Esophagus (tissue), 2 donors: ENCODE measurements around the gene LRRC3. TPM values are rescaled to one million over a fixed set of nuclear protein-coding genes. Genes with fewer than 3 reads are reported as not detected.

Source experiments
- H3K27ac ChIP-seq, 2 donors: one replicate each; pipeline ENCODE4 v1.5.1; 2013; ENCODE audit warnings: low read depth in 2 of 2, mild to moderate bottlenecking in 2 of 2, inconsistent platforms in 1 of 2, low read length in 1 of 2, moderate library complexity in 1 of 2
- H3K27me3 ChIP-seq, 2 donors: one replicate each; pipeline ENCODE4 v1.6.1; 2013; ENCODE audit warnings: low read length in 2 of 2, control low read depth in 1 of 2, mild to moderate bottlenecking in 1 of 2; ENCODE audit not compliant: insufficient read depth in 2 of 2, control insufficient read depth in 1 of 2
- H3K36me3 ChIP-seq, 2 donors: one replicate each; pipeline ENCODE4 v1.6.1; 2013; ENCODE audit warnings: low read length in 1 of 2; ENCODE audit not compliant: control insufficient read depth in 2 of 2, insufficient read depth in 2 of 2
- H3K4me1 ChIP-seq, 2 donors: one replicate each; pipeline ENCODE4 v1.6.1; 2013; ENCODE audit warnings: low read length in 1 of 2; ENCODE audit not compliant: control insufficient read depth in 2 of 2, insufficient read depth in 2 of 2
- H3K4me3 ChIP-seq, 2 donors: one replicate each; pipeline ENCODE4 v1.5.1; 2013; ENCODE audit warnings: low read length in 2 of 2, mild to moderate bottlenecking in 2 of 2, low read depth in 1 of 2, moderate library complexity in 1 of 2
- H3K9me3 ChIP-seq, 2 donors: one replicate each; pipeline ENCODE4 v1.6.1; 2013; ENCODE audit warnings: mild to moderate bottlenecking in 2 of 2, low read depth in 1 of 2, low read length in 1 of 2, moderate library complexity in 1 of 2; ENCODE audit not compliant: control insufficient read depth in 2 of 2, insufficient read depth in 1 of 2
- WGBS, 2 donors: extraction: QIAGEN DNeasy Blood & Tissue Kit; methylation state at CpG; one replicate each; pipeline ENCODE4 v1.1.7; 2013; 5-methylcytosine and 5-hydroxymethylcytosine counted together
- polyA plus RNA-seq, 2 donors: library from polyadenylated mRNA; stranded (reverse); fragments of 200-250 nt; gene quantifications; one replicate each; pipeline ENCODE4 v1.2.3, GENCODE V29; 2013
- donor health status: healthy with polysubstance abuse.
- donor health status: Bipolar disorder and iron deficiency.

Gene LRRC3
- polyA plus RNA-seq, 2 donors, result 0.63 to 0.93 TPM

DNA sequence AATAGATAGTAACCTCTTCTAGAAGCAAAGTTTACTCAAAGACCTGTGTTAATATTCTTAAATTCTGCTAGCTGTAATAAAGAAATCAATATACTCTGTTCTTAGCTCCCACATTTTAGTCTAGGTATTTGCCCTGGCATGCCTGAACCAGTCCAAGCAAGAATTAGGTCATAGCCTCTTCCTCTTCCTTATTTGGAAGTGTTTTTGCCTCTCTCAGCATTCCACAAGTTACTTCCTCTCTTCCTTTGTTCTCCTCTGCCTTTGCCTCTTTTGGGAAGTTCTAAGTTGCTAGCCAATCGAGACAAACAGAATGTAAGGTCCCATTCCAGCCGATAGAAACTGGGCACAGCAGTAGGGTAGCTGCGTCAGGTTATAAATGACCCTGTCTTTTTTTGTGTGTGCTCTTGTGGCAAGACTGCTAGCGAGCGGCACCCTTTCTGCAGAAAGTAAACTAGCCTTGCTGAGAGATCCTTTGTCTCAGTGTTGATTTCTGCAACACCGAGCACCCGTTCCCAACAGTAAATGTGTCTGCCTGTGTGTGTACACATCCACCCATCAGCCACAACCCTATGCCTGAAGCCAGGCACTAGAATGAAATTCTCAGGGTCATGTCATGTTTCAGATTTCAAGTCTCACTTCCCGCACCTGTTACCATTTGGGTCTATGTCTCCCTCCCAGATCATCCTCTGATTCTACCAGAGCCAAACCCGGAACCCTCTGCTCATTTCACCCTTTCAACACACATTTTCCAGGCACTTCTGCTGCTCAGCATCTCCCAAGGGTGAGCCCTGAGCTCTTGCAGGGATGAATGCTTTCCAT lies 37.5 kb downstream of the LRRC3 start:
- no peak overlapping the region for H3K27ac ChIP-seq
- WGBS, 2 donors, result 91 to 94% methylated on average over 9 of the region's 9 CpGs

DNA sequence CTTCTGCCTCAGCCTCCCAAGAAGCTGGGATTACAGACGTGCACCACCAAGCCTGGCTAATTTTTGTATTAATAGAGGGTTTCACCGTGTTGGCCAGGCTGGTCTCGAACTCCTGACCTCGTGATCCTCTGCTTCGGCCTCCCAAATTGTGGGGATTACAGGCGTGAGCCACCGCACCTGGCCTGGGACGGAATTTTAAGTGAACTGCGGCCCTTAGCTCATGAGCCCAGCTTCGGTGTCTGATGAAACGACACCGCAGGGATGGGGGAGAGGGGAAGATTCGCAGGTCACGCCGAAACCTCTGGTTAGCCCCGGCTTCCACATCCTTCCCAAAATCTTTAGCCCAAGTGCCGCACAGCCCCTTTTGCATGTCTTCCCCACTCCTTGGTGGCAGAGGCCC lies 39.1 kb downstream of the LRRC3 start:
- Histone ChIP-seq H3K4me1 (no peaks in the 10 kb centered on the region), H3K27ac (no peak overlapping the region), H3K27me3 (no peaks in the 10 kb centered on the region), H3K36me3 (no peaks in the 10 kb centered on the region), H3K4me3 (no peak overlapping the region), H3K9me3 (peaks cover 6 to 18% of the 10 kb centered on the region in 2 donors)
- WGBS, 2 donors, result 93 to 94% methylated on average over 17 of the region's 17 CpGs

More for the DNA sequence above, 37.5 kb downstream of the LRRC3 start:
- no peaks in the 10 kb centered on the region for H3K4me1 ChIP-seq
- H3K27me3 ChIP-seq, result no peaks in the 10 kb centered on the region
- H3K4me3 ChIP-seq, result no peak overlapping the region
- no peaks in the 10 kb centered on the region for H3K36me3 ChIP-seq
- H3K9me3 ChIP-seq, result peaks cover 6 to 18% of the 10 kb centered on the region in 2 donors

DNA sequence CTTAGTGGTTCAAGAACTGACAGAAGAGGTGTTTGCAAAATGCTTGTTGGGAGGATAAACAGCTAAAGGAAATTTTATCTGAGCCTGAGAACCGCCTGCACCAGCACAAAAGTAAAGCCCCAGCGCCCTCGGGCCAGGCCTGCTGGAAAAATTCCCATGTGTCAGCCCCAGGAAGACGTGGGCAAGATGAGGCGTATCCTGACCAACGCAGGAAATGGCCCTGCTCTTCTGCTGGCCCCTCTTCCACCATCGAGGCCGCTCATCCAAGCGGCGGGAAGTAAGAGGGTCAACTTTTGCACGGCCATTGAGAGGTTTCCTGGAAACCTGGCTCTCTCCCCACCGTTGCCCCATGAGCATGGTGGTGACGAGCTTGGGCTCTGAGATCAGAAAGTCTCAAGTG lies 39.6 kb downstream of the LRRC3 start:
- H3K27me3 ChIP-seq, result no peaks in the 10 kb centered on the region
- no peak overlapping the region for H3K4me3 ChIP-seq
- no peaks in the 10 kb centered on the region for H3K4me1 ChIP-seq
- 77% methylated on average over 13 of the region's 13 CpGs for WGBS, 2 donors
- H3K27ac ChIP-seq, result no peak overlapping the region
- H3K36me3 ChIP-seq, result no peaks in the 10 kb centered on the region
- peaks cover 6 to 18% of the 10 kb centered on the region in 2 donors for H3K9me3 ChIP-seq

DNA sequence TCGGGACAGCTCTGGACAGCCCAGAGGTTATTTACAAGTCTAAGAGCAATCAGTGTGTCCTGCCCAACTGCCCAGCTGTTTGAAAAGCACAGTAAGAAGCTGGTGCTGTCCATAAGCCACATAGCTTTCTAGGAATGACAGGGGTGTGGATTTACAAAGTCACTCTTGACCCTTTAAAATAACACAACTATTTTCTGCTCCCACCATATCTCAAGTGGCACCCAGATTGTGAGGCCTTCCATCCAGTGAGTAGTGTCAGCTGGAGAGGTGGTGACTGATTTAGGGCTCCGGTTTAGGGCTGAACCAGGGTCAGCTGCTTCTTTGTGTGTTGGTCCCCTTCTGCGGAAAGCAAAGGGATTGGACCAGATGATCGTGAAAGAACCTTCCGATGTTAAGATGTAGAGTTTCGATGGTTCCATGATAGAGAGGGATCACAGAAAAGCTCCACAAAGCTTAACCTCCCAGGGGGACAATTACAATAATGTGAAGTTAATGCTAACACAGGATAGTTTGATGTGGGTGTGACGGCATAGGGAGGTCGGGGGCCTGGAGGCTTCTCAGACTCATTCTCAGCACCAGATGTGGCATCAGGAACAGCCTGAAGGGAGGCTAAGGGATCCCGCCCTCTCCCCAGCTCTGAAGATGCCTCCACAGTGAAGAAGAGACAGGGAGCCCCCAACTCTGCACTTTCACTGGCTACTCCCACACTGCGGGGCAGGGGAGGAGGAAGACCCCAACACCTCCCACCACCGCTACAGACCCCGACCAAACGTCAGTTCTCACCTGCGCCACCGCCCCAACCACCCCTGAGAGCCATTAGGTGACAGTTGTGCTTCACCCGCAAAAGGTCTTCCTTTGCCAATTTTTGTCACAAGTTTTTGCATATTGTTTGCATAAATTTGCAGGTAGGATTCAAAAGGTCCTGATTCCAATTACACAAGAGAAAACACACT lies 40.6 kb downstream of the LRRC3 start:
- 86 to 88% methylated on average over 16 of the region's 16 CpGs for WGBS, 2 donors
- no peaks in the 10 kb centered on the region for H3K27me3 ChIP-seq

DNA sequence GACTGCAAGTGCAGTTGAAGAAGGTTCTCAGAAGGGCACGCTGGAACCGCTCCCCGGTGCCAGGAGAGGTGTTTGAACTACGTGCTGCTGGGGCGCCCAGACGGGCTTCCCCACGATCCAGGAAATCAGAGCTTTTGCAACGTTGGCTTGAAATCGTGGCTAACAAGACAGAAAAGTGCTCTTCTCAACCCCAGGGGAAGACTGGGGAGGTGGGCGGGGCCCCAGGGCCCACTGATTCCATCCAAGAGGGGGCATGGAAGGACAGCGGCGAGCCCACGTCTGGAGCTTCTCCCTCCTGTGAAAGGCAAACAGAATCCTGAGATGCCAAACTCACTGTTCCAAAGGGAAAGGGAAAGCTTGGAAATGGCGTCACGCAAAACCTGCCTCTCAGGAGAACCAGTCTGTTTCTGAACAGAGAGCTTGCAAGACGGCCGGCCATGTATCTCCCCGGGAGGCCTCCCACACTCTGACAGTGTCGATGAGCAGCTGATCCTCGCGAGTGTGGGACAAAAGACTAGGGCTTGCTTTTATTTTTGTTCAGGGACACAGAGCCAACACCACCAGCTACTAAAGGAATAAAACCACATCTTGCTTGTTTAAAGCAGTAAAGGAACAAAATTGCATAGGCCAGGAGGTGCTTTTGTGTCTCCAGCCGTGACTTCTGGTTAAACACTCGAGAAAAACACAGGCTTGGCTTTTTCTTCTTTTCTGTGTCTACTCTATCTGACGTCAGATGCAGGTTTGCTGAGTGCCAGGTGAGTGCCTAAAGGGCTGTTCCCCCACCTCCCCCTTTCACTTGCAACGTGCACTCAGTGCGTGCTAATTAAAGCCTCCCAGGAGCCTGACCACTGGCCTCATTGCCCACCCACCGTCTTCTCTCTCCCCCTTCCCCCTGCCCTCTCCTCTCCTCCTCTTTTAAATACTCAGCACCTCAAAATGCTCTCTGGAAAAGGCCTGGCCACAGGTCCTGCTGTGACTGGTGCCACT lies 41.5 kb downstream of the LRRC3 start:
- peaks cover 6 to 18% of the 10 kb centered on the region in 2 donors for H3K9me3 ChIP-seq
- WGBS, 2 donors, result 51 to 56% methylated on average over 27 of the region's 27 CpGs
- H3K27me3 ChIP-seq, result no peaks in the 10 kb centered on the region
- H3K36me3 ChIP-seq, result no peaks in the 10 kb centered on the region
- H3K4me1 ChIP-seq, result no peaks in the 10 kb centered on the region
- no peak overlapping the region for H3K4me3 ChIP-seq
- peak overlapping the region in 1 of 2 donors; percentile 7 for H3K27ac ChIP-seq

More for the DNA sequence above, 40.6 kb downstream of the LRRC3 start:
- no peak overlapping the region for H3K27ac ChIP-seq
- H3K9me3 ChIP-seq, result peaks cover 6 to 18% of the 10 kb centered on the region in 2 donors
- H3K4me1 ChIP-seq, result no peaks in the 10 kb centered on the region
- H3K4me3 ChIP-seq, result no peak overlapping the region
- H3K36me3 ChIP-seq, result no peaks in the 10 kb centered on the region

DNA sequence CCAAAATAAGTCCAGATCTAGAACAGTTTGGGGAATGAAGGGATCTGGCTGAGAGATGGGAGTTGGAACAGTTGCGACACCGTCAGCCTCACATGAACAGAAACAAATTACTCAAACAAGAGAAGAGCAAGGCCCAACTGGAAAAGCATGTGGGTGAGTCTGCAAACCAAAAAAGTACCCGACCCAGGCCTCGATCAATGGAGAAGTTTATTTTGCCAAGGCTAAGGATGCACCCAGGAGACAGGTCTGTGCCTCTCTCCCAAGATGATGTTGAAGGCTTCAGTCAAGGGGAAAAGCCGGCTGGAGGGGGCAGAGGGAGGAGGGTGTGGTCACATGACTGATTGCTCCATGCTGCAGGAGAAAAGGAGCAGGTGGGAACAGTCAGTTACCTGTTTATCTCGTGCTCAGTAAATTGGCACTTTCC lies 42.4 kb downstream of the LRRC3 start:
- 34 to 47% methylated on average over 6 of the region's 6 CpGs for WGBS, 2 donors
- H3K27ac ChIP-seq, result no peak overlapping the region
- no peaks in the 10 kb centered on the region for H3K27me3 ChIP-seq

GRCh38 chr21:44498280-44499210 lies 43.2 kb downstream of the LRRC3 start:
- H3K36me3 ChIP-seq, result no peaks in the 10 kb centered on the region
- WGBS, 2 donors, result 59 to 72% methylated on average over 27 of the region's 27 CpGs
- H3K4me3 ChIP-seq, result no peak overlapping the region
- no peaks in the 10 kb centered on the region for H3K4me1 ChIP-seq
- no peaks in the 10 kb centered on the region for H3K27me3 ChIP-seq
- peaks cover 0 to 5% of the 10 kb centered on the region in 2 donors for H3K9me3 ChIP-seq
- no peak overlapping the region for H3K27ac ChIP-seq

More for the DNA sequence above, 42.4 kb downstream of the LRRC3 start:
- no peaks in the 10 kb centered on the region for H3K36me3 ChIP-seq
- no peak overlapping the region for H3K4me3 ChIP-seq
- H3K9me3 ChIP-seq, result peaks cover 6 to 14% of the 10 kb centered on the region in 2 donors
- H3K4me1 ChIP-seq, result no peaks in the 10 kb centered on the region

- Histone ChIP-seq H3K4me1 (no peaks in the 10 kb centered on the region), H3K27ac (no peak overlapping the region), H3K27me3 (no peaks in the 10 kb centered on the region), H3K4me3 (no peak overlapping the region), H3K9me3 (no peaks in the 10 kb centered on the region), H3K36me3 (no peaks in the 10 kb centered on the region)
- 66 to 72% methylated on average over 18 of the region's 18 CpGs for WGBS, 2 donors
These were observed 43.9 kb downstream of the LRRC3 start for GRCh38 chr21:44499211-44499560.
